NT2/D1 (cell line): Measurements from ENCODE around the gene PPP1R17.

Experiments
- SUZ12 ChIP-seq: IDR thresholded peaks from 2 replicates; pipeline ENCODE4 v1.6.1; 2011; ENCODE audit not compliant: insufficient read length, insufficient read depth; ENCODE audit errors: extremely low read depth
- YY1 ChIP-seq: IDR thresholded peaks from 2 replicates; pipeline ENCODE4 v1.6.1; 2011; ENCODE audit not compliant: insufficient read length, insufficient read depth
- ZNF274 ChIP-seq: IDR thresholded peaks from 2 replicates; pipeline ENCODE4 v1.6.1; 2011; ENCODE audit warnings: mild to moderate bottlenecking, low read depth, low read length

DNA sequence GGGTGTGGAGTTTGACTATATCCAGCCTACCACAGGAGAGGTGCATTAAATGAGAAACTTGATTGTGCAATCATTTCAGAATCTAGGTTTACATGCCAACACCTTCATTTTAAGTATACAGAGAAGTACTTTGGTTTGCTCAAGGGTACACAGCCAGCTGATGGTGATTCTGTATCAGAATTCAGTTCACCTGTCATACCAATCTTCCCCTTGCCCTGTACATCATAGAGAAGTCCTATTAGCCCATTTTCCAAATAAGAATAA lies 35.0 kb upstream of the PPP1R17 start:
- no peak for TF ChIP-seq ZNF274
- TF ChIP-seq SUZ12, result no peak
- no peak for TF ChIP-seq YY1
